T-helper 1 cell treated with Interleukin-12 subunit alpha and Interleukin-12 subunit beta and Interleukin-4 antibody, amounts not matched to agents 30 μg/mL and 1 μg/mL, for 36 hours (primary cell): ENCODE data around the gene TAX1BP3.
A peak's percentile ranks its signal among the peaks of the same experiment; 100 is the strongest.

Experiments
- H3K27ac Mint-ChIP-seq: one replicate; pipeline ENCODE4 v1.8.0; 2021; ENCODE audit warnings: mild to moderate bottlenecking, mixed read lengths
- H3K27me3 Mint-ChIP-seq: one replicate; pipeline ENCODE4 v1.8.0; 2021; ENCODE audit warnings: low read depth, mixed read lengths
- H3K36me3 Mint-ChIP-seq: one replicate; pipeline ENCODE4 v1.8.0; 2021; ENCODE audit warnings: low read depth, mixed read lengths
- H3K4me1 Mint-ChIP-seq: one replicate; pipeline ENCODE4 v1.8.0; 2021; ENCODE audit warnings: low read depth, mixed read lengths
- H3K4me3 Mint-ChIP-seq: one replicate; pipeline ENCODE4 v1.8.0; 2021; ENCODE audit warnings: mild to moderate bottlenecking, moderate library complexity, mixed read lengths
- H3K9me3 Mint-ChIP-seq: one replicate; pipeline ENCODE4 v1.8.0; 2021; ENCODE audit warnings: mixed read lengths

TAX1BP3 gene

DNA sequence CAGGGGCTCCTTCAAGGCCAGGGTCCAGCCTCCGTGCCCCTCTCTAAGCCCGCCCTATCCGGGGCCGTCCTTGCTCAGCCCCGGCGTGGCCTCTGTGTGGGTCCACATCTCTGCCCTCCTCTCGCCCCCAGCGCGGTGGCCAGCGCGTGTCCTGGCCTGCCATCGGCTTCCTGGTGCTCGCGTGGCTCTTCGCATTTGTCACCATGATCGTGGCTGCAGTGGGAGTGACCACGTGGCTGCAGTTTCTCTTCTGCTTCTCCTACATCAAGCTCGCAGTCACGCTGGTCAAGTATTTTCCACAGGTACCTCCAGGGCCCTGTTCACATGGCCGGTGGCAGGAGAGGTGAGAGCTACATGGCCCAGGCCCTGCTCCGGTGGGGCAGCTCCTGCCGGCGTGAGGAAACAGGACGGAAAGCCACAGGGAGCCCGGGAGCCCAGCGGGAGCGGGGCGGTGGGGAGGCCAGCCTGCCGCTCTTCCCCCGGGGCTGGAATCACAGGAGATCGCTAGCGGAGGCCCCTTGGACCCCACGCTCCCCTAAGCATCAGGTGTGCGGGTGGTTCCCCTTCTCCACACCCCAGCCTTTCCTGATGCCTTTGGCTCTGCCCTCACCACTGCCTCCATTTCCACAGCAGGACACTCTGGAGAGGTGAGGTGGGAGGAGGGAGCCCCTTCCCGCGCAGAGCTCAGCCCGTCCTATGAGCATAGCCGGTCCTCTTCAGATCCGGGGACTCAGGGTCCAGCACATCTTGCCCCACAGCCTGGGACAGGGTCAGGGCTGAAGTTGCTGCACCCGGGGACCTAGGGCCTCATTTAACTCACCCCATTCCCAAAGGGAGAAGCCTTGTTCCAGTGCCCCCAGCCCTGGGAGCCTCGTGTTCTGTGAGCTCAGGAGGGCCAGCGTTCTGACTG is 10.2 kb downstream of the TAX1BP3 start:
- no peaks in the 10 kb centered on the region for H3K36me3 Mint-ChIP-seq
- no peaks in the 10 kb centered on the region for H3K27me3 Mint-ChIP-seq
- peak overlapping the region; percentile 41 for H3K27ac Mint-ChIP-seq
- no peaks in the 10 kb centered on the region for H3K4me1 Mint-ChIP-seq
- no peaks in the 10 kb centered on the region for H3K9me3 Mint-ChIP-seq
- no peak overlapping the region for H3K4me3 Mint-ChIP-seq

DNA sequence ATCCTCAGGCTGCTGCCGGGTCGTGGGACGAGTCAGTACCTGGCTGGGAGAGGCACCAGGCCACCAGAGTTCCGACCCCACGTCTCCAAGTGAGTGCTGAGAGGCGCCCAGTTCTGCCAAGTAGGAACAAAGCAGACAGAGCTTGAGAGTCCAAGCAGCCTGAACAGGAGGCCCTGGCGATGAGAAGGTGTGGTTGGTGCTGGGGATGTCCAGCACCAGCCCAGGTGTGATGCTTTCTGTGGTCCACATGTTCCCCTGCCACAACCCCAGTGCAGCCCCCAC is 10.8 kb downstream of the TAX1BP3 start:
- no peaks in the 10 kb centered on the region for H3K4me1 Mint-ChIP-seq
- no peak overlapping the region for H3K27ac Mint-ChIP-seq
- no peaks in the 10 kb centered on the region for H3K36me3 Mint-ChIP-seq
- H3K27me3 Mint-ChIP-seq = no peaks in the 10 kb centered on the region
- H3K9me3 Mint-ChIP-seq = no peaks in the 10 kb centered on the region
- H3K4me3 Mint-ChIP-seq = no peak overlapping the region

DNA sequence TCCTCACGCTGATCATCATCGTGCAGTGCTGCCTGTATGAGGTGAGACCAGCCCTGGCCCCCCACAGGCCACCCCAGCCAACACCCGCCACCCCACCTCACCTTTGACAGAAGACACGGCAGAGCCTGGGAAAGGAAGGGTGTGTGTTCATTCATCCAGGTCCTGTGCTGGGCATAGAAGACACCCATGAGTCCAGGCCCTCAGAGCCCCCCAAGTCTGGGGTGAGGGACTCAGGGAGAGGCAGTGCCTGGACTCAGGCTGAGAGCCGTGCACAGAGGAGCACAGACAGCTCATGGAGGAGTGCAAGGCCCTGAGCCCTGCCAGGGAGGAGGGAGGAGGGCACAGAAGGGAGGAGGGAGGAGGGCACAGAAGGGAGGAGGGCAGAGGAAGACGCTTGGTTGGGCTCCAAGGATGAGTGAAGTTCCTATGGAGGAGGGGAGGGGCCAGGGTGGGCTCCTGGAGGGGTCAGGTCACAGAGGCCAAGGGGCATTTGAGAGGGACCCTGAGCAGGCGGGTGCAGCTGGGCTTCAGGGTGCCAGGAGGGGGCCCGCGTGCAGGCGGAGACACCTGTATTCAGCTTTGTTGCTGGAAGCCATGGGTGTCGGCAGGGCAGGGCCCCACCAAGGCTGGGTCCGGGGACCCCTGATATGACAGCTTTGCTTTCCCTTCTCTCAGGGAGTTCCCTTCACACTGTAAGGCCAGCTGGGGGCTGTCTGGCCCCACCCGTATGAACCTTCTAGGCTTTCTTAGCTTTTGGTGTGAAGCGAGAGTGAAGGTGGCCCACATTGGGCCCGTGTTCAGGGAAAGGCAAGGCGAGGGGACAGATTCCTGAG is 11.4 kb downstream of the TAX1BP3 start:
- Mint-ChIP-seq H3K4me3 (no peak overlapping the region), H3K27me3 (no peaks in the 10 kb centered on the region), H3K9me3 (no peaks in the 10 kb centered on the region), H3K36me3 (no peaks in the 10 kb centered on the region), H3K4me1 (no peaks in the 10 kb centered on the region), H3K27ac (peak overlapping the region; percentile 5)

DNA sequence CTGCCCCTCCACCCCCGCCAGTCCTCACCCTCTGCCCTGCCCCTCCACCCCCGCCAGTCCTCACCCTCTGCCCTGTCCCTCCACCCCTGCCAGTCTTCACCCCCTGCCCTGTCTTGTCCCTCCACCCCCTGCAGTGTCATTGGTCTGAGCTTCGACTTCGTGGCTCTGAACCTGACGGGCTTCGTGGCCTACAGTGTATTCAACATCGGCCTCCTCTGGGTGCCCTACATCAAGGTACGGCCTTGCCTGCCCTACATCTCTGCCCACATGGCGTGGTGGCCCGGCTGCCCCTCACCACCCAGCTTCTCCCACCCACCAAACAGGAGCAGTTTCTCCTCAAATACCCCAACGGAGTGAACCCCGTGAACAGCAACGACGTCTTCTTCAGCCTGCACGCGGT is 12.0 kb downstream of the TAX1BP3 start:
- H3K9me3 Mint-ChIP-seq = no peaks in the 10 kb centered on the region
- no peak overlapping the region for H3K4me3 Mint-ChIP-seq
- no peaks in the 10 kb centered on the region for H3K4me1 Mint-ChIP-seq
- no peaks in the 10 kb centered on the region for H3K27me3 Mint-ChIP-seq
- H3K27ac Mint-ChIP-seq = no peak overlapping the region
- H3K36me3 Mint-ChIP-seq = no peaks in the 10 kb centered on the region

DNA sequence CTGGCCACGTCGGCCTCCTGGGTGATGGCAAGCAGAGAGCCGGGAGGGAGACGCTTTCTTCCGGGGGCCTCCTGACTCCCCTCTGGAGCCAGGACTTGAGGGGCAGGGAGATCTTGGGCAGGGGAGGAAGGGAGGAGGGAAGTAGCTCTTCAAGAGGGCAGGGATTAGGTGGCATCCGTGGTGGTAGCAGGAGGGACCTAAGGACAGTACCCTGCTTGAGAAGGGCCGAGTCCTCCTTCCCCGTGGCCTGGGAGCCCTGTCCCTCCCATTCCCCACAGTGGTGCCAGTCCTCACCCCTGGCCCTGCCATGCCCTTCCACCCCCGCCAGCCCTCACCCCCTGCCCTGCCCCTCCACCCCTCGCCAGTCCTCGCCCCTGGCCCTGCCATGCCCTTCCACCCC is 12.6 kb downstream of the TAX1BP3 start:
- Mint-ChIP-seq H3K9me3 (no peaks in the 10 kb centered on the region), H3K4me3 (no peak overlapping the region), H3K27ac (no peak overlapping the region)

GRCh38 chr17:3647769-3648555 is 20.4 kb downstream of the TAX1BP3 start:
- Mint-ChIP-seq H3K9me3 (no peaks in the 10 kb centered on the region), H3K4me1 (peaks cover 7% of the 10 kb centered on the region), H3K27ac (no peak overlapping the region), H3K27me3 (no peaks in the 10 kb centered on the region), H3K36me3 (peaks cover 21% of the 10 kb centered on the region), H3K4me3 (no peak overlapping the region)

More for the DNA sequence above, 12.6 kb downstream of the TAX1BP3 start:
- H3K36me3 Mint-ChIP-seq = no peaks in the 10 kb centered on the region
- H3K4me1 Mint-ChIP-seq = no peaks in the 10 kb centered on the region
- H3K27me3 Mint-ChIP-seq = no peaks in the 10 kb centered on the region

DNA sequence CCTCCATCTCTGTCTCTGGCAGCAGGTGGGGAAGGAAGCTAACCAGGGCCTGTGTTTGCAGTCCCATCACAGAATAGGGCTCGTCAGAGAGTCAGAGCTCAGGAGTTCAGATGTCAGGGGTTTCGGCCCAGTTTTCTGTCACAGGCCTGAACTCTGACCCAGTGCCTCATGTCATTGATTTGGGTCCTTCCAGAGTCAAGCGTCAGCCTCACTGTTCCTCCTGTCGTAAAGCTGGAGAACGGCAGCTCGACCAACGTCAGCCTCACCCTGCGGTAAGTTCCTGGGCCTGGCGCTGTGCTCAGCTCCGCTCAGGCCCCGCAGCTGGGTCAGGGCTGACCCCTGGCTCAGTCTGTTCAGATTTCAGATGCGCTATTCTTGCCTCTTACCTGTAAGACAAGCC is 21.1 kb downstream of the TAX1BP3 start:
- H3K9me3 Mint-ChIP-seq = no peaks in the 10 kb centered on the region
- no peak overlapping the region for H3K27ac Mint-ChIP-seq
- no peaks in the 10 kb centered on the region for H3K27me3 Mint-ChIP-seq
- peaks cover 7% of the 10 kb centered on the region for H3K4me1 Mint-ChIP-seq
- H3K4me3 Mint-ChIP-seq = no peak overlapping the region
- H3K36me3 Mint-ChIP-seq = peaks cover 21% of the 10 kb centered on the region

DNA sequence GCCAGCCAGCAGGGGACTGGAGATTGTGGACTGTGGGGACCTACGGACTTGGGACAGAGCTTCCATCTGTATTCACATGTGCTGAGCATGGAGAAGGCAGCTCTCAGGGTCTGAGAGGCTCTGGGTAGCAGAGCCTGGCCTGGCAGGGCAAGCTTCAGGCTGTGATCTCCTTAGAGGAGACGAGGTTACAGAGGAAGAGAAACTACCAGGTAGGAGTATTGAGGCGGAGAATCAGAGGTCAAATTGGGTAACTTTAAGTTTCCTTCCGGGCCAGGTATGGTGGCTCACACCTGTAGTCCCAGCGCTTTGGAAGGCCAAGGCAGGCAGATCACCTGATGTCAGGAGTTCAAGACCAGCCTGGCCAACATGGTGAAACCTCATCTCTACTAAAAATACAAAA is 23.1 kb downstream of the TAX1BP3 start:
- Mint-ChIP-seq H3K9me3 (no peaks in the 10 kb centered on the region), H3K27me3 (no peaks in the 10 kb centered on the region), H3K36me3 (peaks cover 23% of the 10 kb centered on the region), H3K4me3 (no peak overlapping the region), H3K27ac (no peak overlapping the region), H3K4me1 (peaks cover 17% of the 10 kb centered on the region)

DNA sequence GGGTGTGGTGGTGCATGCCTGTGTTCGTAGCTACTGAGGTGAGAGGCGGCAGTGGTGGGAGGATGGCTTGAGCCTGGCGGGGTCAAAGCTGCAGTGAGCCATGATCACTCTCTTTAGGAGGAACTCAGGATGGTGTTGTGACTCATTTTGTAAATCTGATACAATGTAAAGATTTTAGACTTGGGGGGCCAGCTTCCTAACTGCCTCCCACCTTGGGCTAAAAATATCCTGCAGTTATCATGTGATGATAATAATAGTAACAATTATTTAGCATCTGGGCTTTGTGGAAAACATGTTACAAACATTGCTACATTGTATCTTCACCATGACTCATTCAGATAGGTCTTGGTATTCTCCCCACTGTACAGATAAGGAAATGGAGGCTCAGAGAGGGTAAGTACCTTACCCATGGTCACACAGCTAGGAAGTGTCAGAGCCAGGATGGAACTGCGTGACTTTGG is 24.5 kb downstream of the TAX1BP3 start:
- Mint-ChIP-seq H3K36me3 (peaks cover 24% of the 10 kb centered on the region), H3K9me3 (no peaks in the 10 kb centered on the region), H3K4me3 (no peak overlapping the region), H3K27me3 (no peaks in the 10 kb centered on the region), H3K4me1 (peaks cover 26% of the 10 kb centered on the region), H3K27ac (no peak overlapping the region)

GRCh38 chr17:3641717-3642486 is 26.5 kb downstream of the TAX1BP3 start:
- Mint-ChIP-seq H3K27ac (no peak overlapping the region), H3K36me3 (peaks cover 12% of the 10 kb centered on the region), H3K9me3 (no peaks in the 10 kb centered on the region), H3K4me1 (peaks cover 41% of the 10 kb centered on the region), H3K4me3 (no peak overlapping the region), H3K27me3 (no peaks in the 10 kb centered on the region)

DNA sequence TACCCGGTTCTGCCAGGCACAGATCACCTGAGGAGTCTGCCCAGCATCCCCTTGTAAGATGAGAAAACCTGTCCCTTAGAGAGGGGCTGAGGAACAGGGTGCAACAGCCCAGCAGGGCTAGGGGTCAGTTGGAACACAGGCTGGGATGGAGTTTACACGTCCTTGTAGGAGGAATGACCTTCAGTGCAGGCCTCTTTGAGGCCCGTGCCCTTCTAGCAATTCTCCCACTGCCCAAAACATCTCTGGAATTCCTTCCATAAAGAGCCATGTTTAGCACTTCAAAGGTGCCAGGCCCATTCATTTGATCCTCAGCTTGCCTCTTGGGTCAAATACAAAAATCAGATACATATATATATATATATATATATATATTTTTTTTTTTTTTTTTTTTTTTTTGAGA is 27.4 kb downstream of the TAX1BP3 start:
- peaks cover 41% of the 10 kb centered on the region for H3K4me1 Mint-ChIP-seq

GRCh38 chr17:3639981-3640596 is 28.3 kb downstream of the TAX1BP3 start:
- Mint-ChIP-seq H3K4me1 (peaks cover 41% of the 10 kb centered on the region), H3K9me3 (no peaks in the 10 kb centered on the region), H3K4me3 (peak overlapping the region; percentile 69), H3K36me3 (peaks cover 11% of the 10 kb centered on the region), H3K27ac (peak overlapping the region; percentile 93), H3K27me3 (no peaks in the 10 kb centered on the region)

More for the DNA sequence above, 27.4 kb downstream of the TAX1BP3 start:
- Mint-ChIP-seq H3K27me3 (no peaks in the 10 kb centered on the region), H3K27ac (peak overlapping the region; percentile 55), H3K9me3 (no peaks in the 10 kb centered on the region), H3K36me3 (peaks cover 12% of the 10 kb centered on the region), H3K4me3 (no peak overlapping the region)

DNA sequence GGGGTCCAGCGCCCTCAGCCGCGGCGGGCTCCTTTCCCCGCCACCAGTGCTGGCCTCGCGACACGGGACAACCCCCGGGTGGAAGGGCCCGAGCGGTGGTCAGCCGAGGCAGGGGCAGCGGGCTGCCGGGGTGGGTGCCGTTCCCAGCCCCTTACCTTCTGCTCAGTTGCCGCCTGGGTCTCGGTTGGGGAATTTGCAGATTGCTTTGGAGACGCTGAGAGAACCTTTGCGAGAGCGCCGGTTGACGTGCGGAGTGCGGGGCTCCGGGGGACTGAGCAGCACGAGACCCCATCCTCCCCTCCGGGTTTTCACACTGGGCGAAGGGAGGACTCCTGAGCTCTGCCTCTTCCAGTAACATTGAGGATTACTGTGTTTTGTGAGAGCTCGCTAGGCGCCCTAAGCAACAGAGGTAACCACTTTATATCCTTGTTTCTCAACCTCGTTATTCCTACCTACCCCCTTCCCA is 31.4 kb downstream of the TAX1BP3 start:
- H3K36me3 Mint-ChIP-seq = peaks cover 13% of the 10 kb centered on the region
- H3K27me3 Mint-ChIP-seq = no peaks in the 10 kb centered on the region
- H3K4me3 Mint-ChIP-seq = peak overlapping the region; percentile 98
- H3K9me3 Mint-ChIP-seq = no peaks in the 10 kb centered on the region
- H3K27ac Mint-ChIP-seq = peak overlapping the region; percentile 74
- H3K4me1 Mint-ChIP-seq = peaks cover 40% of the 10 kb centered on the region
